Measurements from ENCODE around the gene CCDC148.

The CCDC148 gene

GRCh38 chr2:158135096-158135495, 321.5 kb downstream of the CCDC148 start:
- no peaks in the 10 kb centered on the region for H3K79me2 ChIP-seq (ENCODE audit: low read length)
- no peak overlapping the region for H3K4me2 ChIP-seq (ENCODE audit: low read length)
- TF ChIP-seq CTCF (IDR thresholded peaks at IDR 0.05; ENCODE audit: low read depth, low read length) (no peak), EZH2phosphoT487 (IDR thresholded peaks at IDR 0.05; ENCODE audit: low read depth) (no peak)
- no peaks in the 10 kb centered on the region for H3K9me3 ChIP-seq (ENCODE audit: insufficient read depth, low read length)
- no peak overlapping the region for H2AFZ ChIP-seq (ENCODE audit: low read depth, low read length)
- no peak overlapping the region for H3K9ac ChIP-seq (ENCODE audit: low read length)
- no peaks in the 10 kb centered on the region for H3K4me1 ChIP-seq (ENCODE audit: low read length)
- no peak overlapping the region for H3K27ac ChIP-seq (ENCODE audit: low read length)
- no peak overlapping the region for H3K4me3 ChIP-seq (ENCODE audit: low read length)
- no peaks in the 10 kb centered on the region for H3K36me3 ChIP-seq (replicated peaks; ENCODE audit: low read depth, low read length)
- 0 out of 2 replicates have a peak, but pooled peaks cover 3% of the 10 kb centered on the region for H3K27me3 ChIP-seq (ENCODE audit: low read depth, low read length)
- H4K20me1 ChIP-seq (ENCODE audit: insufficient read depth, low read length) = no peaks in the 10 kb centered on the region

- no peak overlapping the region for H2AFZ ChIP-seq (ENCODE audit: low read depth, low read length)
These were observed 321.9 kb downstream of the CCDC148 start for GRCh38 chr2:158134655-158135054.

GRCh38 chr2:158134055-158134454, 322.5 kb downstream of the CCDC148 start:
- Histone ChIP-seq H3K27me3 (ENCODE audit: low read depth, low read length) (0 out of 2 replicates have a peak, but pooled peaks cover 3% of the 10 kb centered on the region), H2AFZ (ENCODE audit: low read depth, low read length) (no peak overlapping the region), H3K9ac (ENCODE audit: low read length) (no peak overlapping the region), H3K27ac (ENCODE audit: low read length) (no peak overlapping the region), H3K9me3 (ENCODE audit: insufficient read depth, low read length) (no peaks in the 10 kb centered on the region), H3K4me2 (ENCODE audit: low read length) (no peak overlapping the region), H3K79me2 (ENCODE audit: low read length) (no peaks in the 10 kb centered on the region), H3K4me1 (ENCODE audit: low read length) (no peaks in the 10 kb centered on the region), H3K36me3 (replicated peaks; ENCODE audit: low read depth, low read length) (no peaks in the 10 kb centered on the region), H4K20me1 (ENCODE audit: insufficient read depth, low read length) (no peaks in the 10 kb centered on the region), H3K4me3 (ENCODE audit: low read length) (no peak overlapping the region)
- TF ChIP-seq CTCF (IDR thresholded peaks at IDR 0.05; ENCODE audit: low read depth, low read length) (no peak), EZH2phosphoT487 (IDR thresholded peaks at IDR 0.05; ENCODE audit: low read depth) (no peak)

More at GRCh38 chr2:158134655-158135054, 321.9 kb downstream of the CCDC148 start:
- Histone ChIP-seq H3K27ac (ENCODE audit: low read length) (no peak overlapping the region), H3K4me2 (ENCODE audit: low read length) (no peak overlapping the region), H3K9ac (ENCODE audit: low read length) (no peak overlapping the region), H3K4me3 (ENCODE audit: low read length) (no peak overlapping the region), H3K4me1 (ENCODE audit: low read length) (no peaks in the 10 kb centered on the region), H3K79me2 (ENCODE audit: low read length) (no peaks in the 10 kb centered on the region), H3K9me3 (ENCODE audit: insufficient read depth, low read length) (no peaks in the 10 kb centered on the region), H3K27me3 (ENCODE audit: low read depth, low read length) (0 out of 2 replicates have a peak, but pooled peaks cover 3% of the 10 kb centered on the region), H4K20me1 (ENCODE audit: insufficient read depth, low read length) (no peaks in the 10 kb centered on the region), H3K36me3 (replicated peaks; ENCODE audit: low read depth, low read length) (no peaks in the 10 kb centered on the region)
- TF ChIP-seq CTCF (IDR thresholded peaks at IDR 0.05; ENCODE audit: low read depth, low read length) (no peak), EZH2phosphoT487 (IDR thresholded peaks at IDR 0.05; ENCODE audit: low read depth) (no peak)

DNA sequence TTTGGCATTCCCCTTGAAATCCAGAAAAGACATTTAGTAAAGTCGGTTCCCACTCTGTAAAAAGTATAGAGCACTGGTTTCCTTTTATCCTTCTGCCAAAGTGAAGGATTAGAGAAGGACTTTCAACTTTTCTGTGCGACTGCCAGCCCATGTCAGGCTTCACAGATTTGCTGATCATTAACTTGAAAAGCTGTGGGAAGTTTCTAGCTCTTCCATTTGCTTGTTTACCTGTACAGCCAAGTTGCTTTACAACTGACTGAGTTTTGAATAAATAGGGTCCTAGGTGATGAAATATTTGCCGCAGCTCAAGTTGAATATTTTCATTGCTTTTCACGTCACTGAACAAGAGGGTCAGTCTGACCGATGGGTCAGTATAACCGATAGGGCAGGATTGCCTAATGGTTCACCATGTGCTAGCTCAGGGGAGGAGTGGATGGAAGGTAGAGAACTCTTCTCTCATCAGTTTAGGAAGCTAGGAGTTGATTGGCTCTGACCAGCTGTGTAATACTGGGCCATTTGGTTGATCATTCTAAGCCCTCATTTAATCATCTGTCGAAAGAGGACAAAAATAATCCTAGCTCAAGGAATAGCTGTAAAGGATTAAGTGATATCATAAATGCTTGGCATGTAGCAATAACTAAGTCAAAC, 324.5 kb downstream of the CCDC148 start:
- H3K9ac ChIP-seq (ENCODE audit: low read length) = no peak overlapping the region
- no peak overlapping the region for H3K4me2 ChIP-seq (ENCODE audit: low read length)
- H3K9me3 ChIP-seq (ENCODE audit: insufficient read depth, low read length) = no peaks in the 10 kb centered on the region
- TF ChIP-seq CTCF (IDR thresholded peaks at IDR 0.05; ENCODE audit: low read depth, low read length) (no peak), EZH2phosphoT487 (IDR thresholded peaks at IDR 0.05; ENCODE audit: low read depth) (no peak)
- no peak overlapping the region for H3K27ac ChIP-seq (ENCODE audit: low read length)
- H3K4me3 ChIP-seq (ENCODE audit: low read length) = no peak overlapping the region
- no peaks in the 10 kb centered on the region for H3K4me1 ChIP-seq (ENCODE audit: low read length)
- no peaks in the 10 kb centered on the region for H3K79me2 ChIP-seq (ENCODE audit: low read length)
- no peaks in the 10 kb centered on the region for H4K20me1 ChIP-seq (ENCODE audit: insufficient read depth, low read length)
- H2AFZ ChIP-seq (ENCODE audit: low read depth, low read length) = no peak overlapping the region
- H3K36me3 ChIP-seq (replicated peaks; ENCODE audit: low read depth, low read length) = no peaks in the 10 kb centered on the region
- peaks cover 3% of the 10 kb centered on the region; the same call in 1 of the 2 replicates for H3K27me3 ChIP-seq (ENCODE audit: low read depth, low read length)
